Mucosa of rectum (tissue), 2 donors: ENCODE data around the gene ERMP1.
A peak's percentile ranks its signal among the peaks of the same experiment; 100 is the strongest.

ENCODE experiments used
- H3K27ac ChIP-seq, 2 donors: one replicate each; pipeline ENCODE4 v1.7.0; 2013; ENCODE audit warnings: inconsistent platforms in 2 of 2, low read depth in 2 of 2, low read length in 2 of 2
- H3K27me3 ChIP-seq, 2 donors: one replicate each; pipeline ENCODE4 v1.7.0; 2013; ENCODE audit warnings: low read length in 2 of 2; ENCODE audit not compliant: control insufficient read depth in 2 of 2, insufficient read depth in 2 of 2
- H3K36me3 ChIP-seq, 2 donors: one replicate each; pipeline ENCODE4 v1.7.0; 2013; ENCODE audit warnings: low read length in 2 of 2; ENCODE audit not compliant: control insufficient read depth in 2 of 2, insufficient read depth in 2 of 2
- H3K4me1 ChIP-seq, 2 donors: one replicate each; pipeline ENCODE4 v1.7.0; 2013; ENCODE audit warnings: low read length in 2 of 2, mild to moderate bottlenecking in 1 of 2; ENCODE audit not compliant: control insufficient read depth in 2 of 2, insufficient read depth in 2 of 2
- H3K4me3 ChIP-seq, 2 donors: one replicate each; pipeline ENCODE4 v1.7.0; 2013; ENCODE audit warnings: low read length in 2 of 2
- H3K9ac ChIP-seq, 2 donors: one replicate each; pipeline ENCODE4 v1.7.0; 2013; ENCODE audit warnings: low read length in 2 of 2, low read depth in 1 of 2, mild to moderate bottlenecking in 1 of 2
- H3K9me3 ChIP-seq, 2 donors: one replicate each; pipeline ENCODE4 v1.7.0; 2013; ENCODE audit warnings: low read length in 2 of 2; ENCODE audit not compliant: control insufficient read depth in 2 of 2
- donor health status: healthy.
- donor health status: Normal muscosa, but diverticular disease.

ERMP1 gene

DNA sequence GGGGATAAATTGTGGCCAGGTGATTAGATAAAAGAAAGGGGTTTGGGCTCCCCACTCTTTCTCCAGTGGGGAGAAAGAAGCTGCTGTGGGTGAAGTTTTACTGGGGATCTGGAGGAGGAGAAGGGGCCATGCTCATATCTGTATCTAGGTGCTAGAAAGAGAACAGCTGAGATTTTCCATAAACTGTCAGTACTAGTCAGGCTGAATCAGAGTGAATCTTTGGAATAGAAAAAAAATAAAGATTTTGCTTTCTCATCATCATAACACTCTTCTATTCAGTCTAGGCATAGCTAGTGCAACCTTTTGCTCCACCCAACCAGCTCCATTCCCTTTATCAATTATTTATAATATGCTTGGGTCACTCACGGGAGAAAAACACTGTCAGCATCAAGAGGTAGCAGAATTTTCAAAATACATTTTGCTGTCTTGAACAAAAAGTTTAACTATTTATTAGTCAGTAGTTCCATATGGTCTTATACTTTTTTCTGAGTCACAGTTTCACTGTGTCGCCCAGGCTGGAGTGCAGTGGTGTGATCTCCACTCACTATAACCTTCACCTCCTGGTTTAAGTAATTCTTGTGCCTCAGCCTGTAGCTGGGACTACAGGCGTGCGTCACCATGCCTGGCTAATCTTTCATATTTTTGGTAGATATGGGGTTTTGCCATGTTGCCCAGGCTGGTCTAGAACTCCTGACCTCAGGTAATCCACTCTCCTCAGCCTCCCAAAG is 21.3 kb upstream of the ERMP1 start:
- H3K4me3 ChIP-seq = no peak overlapping the region

DNA sequence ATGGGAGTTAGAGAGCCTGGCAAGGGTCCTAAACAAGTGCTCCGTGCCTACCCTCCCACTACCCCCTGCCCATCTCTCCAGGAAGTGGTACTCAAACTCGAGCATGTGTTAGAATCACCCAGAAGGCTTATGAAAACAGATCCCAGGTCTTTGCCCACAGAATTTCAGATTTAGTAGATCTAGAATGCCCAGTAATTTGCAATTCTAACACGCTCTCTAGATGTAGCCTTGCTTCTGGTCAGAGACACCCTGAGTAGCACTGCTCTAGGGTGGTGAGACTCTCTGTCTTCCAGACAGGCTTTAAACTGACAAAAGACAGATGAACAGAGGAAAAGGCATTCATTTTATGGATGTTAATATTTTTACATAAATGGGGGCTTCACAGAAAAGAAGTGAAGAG is 20.7 kb upstream of the ERMP1 start:
- Histone ChIP-seq H3K4me1 (peaks cover 0 to 16% of the 10 kb centered on the region in 2 donors), H3K9me3 (no peaks in the 10 kb centered on the region), H3K27ac (no peak overlapping the region), H3K9ac (no peak overlapping the region), H3K36me3 (no peaks in the 10 kb centered on the region), H3K4me3 (no peak overlapping the region), H3K27me3 (no peaks in the 10 kb centered on the region)

More for the DNA sequence above, 21.3 kb upstream of the ERMP1 start:
- no peaks in the 10 kb centered on the region for H3K27me3 ChIP-seq
- H3K9me3 ChIP-seq = no peaks in the 10 kb centered on the region
- peaks cover 0 to 16% of the 10 kb centered on the region in 2 donors for H3K4me1 ChIP-seq
- H3K36me3 ChIP-seq = no peaks in the 10 kb centered on the region
- no peak overlapping the region for H3K9ac ChIP-seq
- H3K27ac ChIP-seq = no peak overlapping the region

DNA sequence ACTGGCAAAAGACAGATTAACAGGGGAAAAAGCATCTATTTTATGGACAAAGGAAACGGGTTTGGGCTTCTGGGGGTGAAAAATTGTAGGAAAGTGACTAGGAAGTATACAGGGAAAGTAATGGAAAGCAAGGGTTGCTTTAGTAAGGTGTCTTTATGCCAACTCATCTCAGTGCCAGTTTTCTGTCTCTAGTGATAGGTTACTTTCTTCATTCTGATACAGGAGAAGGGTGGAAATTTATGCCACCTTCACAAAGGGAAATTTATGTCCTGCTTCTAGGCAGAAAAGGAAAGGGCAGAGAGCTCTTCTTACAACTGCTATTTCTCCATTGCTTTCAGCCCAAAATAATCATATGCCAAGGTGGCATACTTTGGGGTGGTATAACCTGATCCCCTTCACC is 20.1 kb upstream of the ERMP1 start:
- Histone ChIP-seq H3K27ac (no peak overlapping the region), H3K4me1 (peaks cover 0 to 13% of the 10 kb centered on the region in 2 donors), H3K9ac (no peak overlapping the region), H3K27me3 (no peaks in the 10 kb centered on the region), H3K9me3 (no peaks in the 10 kb centered on the region), H3K4me3 (no peak overlapping the region), H3K36me3 (no peaks in the 10 kb centered on the region)

GRCh38 chr9:5851445-5851844 is 18.5 kb upstream of the ERMP1 start:
- no peaks in the 10 kb centered on the region for H3K27me3 ChIP-seq
- H3K27ac ChIP-seq = peak overlapping the region; percentile 48 to 61
- H3K4me3 ChIP-seq = no peak overlapping the region
- H3K36me3 ChIP-seq = no peaks in the 10 kb centered on the region
- no peak overlapping the region for H3K9ac ChIP-seq
- no peaks in the 10 kb centered on the region for H3K9me3 ChIP-seq
- peaks cover 0 to 13% of the 10 kb centered on the region in 2 donors for H3K4me1 ChIP-seq

GRCh38 chr9:5850724-5851122 is 17.8 kb upstream of the ERMP1 start:
- no peaks in the 10 kb centered on the region for H3K9me3 ChIP-seq
- no peak overlapping the region for H3K9ac ChIP-seq
- no peaks in the 10 kb centered on the region for H3K27me3 ChIP-seq
- no peaks in the 10 kb centered on the region for H3K36me3 ChIP-seq
- no peak overlapping the region for H3K4me3 ChIP-seq
- H3K27ac ChIP-seq = peak overlapping the region in 1 of 2 donors; percentile 20
- peaks cover 0 to 13% of the 10 kb centered on the region in 2 donors for H3K4me1 ChIP-seq

- H3K27me3 ChIP-seq = no peaks in the 10 kb centered on the region
- no peaks in the 10 kb centered on the region for H3K9me3 ChIP-seq
- H3K36me3 ChIP-seq = no peaks in the 10 kb centered on the region
- no peak overlapping the region for H3K9ac ChIP-seq
- H3K27ac ChIP-seq = no peak overlapping the region
- no peak overlapping the region for H3K4me3 ChIP-seq
- H3K4me1 ChIP-seq = peaks cover 7 to 24% of the 10 kb centered on the region in 2 donors
Measured at GRCh38 chr9:5848372-5848882, 15.5 kb upstream of the ERMP1 start.

GRCh38 chr9:5846501-5846921 is 13.6 kb upstream of the ERMP1 start:
- Histone ChIP-seq H3K9ac (no peak overlapping the region), H3K27ac (no peak overlapping the region), H3K27me3 (no peaks in the 10 kb centered on the region), H3K4me3 (no peak overlapping the region), H3K9me3 (no peaks in the 10 kb centered on the region), H3K4me1 (peaks cover 10 to 25% of the 10 kb centered on the region in 2 donors), H3K36me3 (peaks cover 0 to 3% of the 10 kb centered on the region in 2 donors)

- no peak overlapping the region for H3K4me3 ChIP-seq
- no peaks in the 10 kb centered on the region for H3K9me3 ChIP-seq
- peaks cover 0 to 3% of the 10 kb centered on the region in 2 donors for H3K36me3 ChIP-seq
- no peak overlapping the region for H3K9ac ChIP-seq
- H3K27me3 ChIP-seq = no peaks in the 10 kb centered on the region
- H3K4me1 ChIP-seq = peaks cover 10 to 22% of the 10 kb centered on the region in 2 donors
- H3K27ac ChIP-seq = no peak overlapping the region
Measured at GRCh38 chr9:5846096-5846495, 13.2 kb upstream of the ERMP1 start.

- Histone ChIP-seq H3K27ac (no peak overlapping the region), H3K9ac (no peak overlapping the region), H3K36me3 (peaks cover 0 to 3% of the 10 kb centered on the region in 2 donors), H3K4me1 (peaks cover 10 to 17% of the 10 kb centered on the region in 2 donors), H3K27me3 (no peaks in the 10 kb centered on the region), H3K9me3 (no peaks in the 10 kb centered on the region), H3K4me3 (no peak overlapping the region)
Measured at GRCh38 chr9:5845157-5845531, 12.2 kb upstream of the ERMP1 start.

GRCh38 chr9:5843794-5844471 is 11.0 kb upstream of the ERMP1 start:
- H3K9me3 ChIP-seq = no peaks in the 10 kb centered on the region
- H3K4me1 ChIP-seq = peaks cover 15 to 23% of the 10 kb centered on the region in 2 donors
- H3K9ac ChIP-seq = peak overlapping the region in 1 of 2 donors; percentile 29
- peaks cover 0 to 3% of the 10 kb centered on the region in 2 donors for H3K36me3 ChIP-seq
- H3K27me3 ChIP-seq = no peaks in the 10 kb centered on the region
- H3K27ac ChIP-seq = peak overlapping the region in 1 of 2 donors; percentile 13
- peak overlapping the region in 1 of 2 donors; percentile 7 for H3K4me3 ChIP-seq
